NB4 (cell line): Measurements from ENCODE around the gene TMOD1.

Experiments used
- POLR2A ChIP-seq: IDR thresholded peaks from 2 replicates; pipeline ENCODE4 v1.6.1; 2011; ENCODE audit warnings: mild to moderate bottlenecking; ENCODE audit not compliant: insufficient read length; ENCODE audit errors: extremely low read depth
- TF ChIP-seq, protein P1 (sequence below): IDR thresholded peaks from one replicate; pipeline ENCODE4 v1.5.1; 2012; ENCODE audit warnings: low read depth, low read length

DNA sequence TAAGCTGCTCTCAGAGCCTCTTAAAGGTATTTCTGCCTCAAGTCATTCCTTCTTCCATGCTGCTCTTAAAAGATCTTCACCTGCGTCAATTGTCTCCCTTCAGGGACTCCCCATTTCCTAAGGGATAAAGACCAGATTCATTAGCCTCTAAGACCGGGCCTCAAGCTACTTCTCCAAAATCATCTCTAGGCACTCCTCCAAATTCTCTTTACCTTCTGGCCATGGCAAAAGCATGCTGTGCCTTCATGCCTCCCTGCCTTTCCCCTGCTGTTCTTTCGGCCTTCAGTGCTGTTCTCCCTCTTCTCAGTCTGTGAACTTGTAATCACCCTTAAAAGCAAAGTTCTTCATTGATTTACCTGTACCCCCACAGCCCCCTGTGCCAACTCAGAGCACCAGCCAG is 4.4 kb downstream of the TMOD1 start:
- no peak for TF ChIP-seq POLR2A
- TF ChIP-seq, protein P1, sequence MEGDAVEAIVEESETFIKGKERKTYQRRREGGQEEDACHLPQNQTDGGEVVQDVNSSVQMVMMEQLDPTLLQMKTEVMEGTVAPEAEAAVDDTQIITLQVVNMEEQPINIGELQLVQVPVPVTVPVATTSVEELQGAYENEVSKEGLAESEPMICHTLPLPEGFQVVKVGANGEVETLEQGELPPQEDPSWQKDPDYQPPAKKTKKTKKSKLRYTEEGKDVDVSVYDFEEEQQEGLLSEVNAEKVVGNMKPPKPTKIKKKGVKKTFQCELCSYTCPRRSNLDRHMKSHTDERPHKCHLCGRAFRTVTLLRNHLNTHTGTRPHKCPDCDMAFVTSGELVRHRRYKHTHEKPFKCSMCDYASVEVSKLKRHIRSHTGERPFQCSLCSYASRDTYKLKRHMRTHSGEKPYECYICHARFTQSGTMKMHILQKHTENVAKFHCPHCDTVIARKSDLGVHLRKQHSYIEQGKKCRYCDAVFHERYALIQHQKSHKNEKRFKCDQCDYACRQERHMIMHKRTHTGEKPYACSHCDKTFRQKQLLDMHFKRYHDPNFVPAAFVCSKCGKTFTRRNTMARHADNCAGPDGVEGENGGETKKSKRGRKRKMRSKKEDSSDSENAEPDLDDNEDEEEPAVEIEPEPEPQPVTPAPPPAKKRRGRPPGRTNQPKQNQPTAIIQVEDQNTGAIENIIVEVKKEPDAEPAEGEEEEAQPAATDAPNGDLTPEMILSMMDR: no peak
